NCI-H2107 treated with DMSO at 0.1 percent for 48 hours (cell line): Measurements from ENCODE around the gene DYNC1I2.
A peak's percentile ranks its signal among the peaks of the same experiment; 100 is the strongest.
"Not testable (repeated sequence)": the region's sequence is repeated elsewhere in the genome, so short reads cannot be mapped to it uniquely, and the experiment has no call there.

ENCODE experiments used
- DNase-seq: peaks from one replicate; lab custom pipeline; 2025; ENCODE audit not compliant: unreplicated experiment; lab: John Stamatoyannopoulos, UW

The DYNC1I2 gene

GRCh38 chr2:171711351-171711750 lies 24.1 kb downstream of the DYNC1I2 start:
- no peak for DNase-seq

- DNase-seq = no peak
Measured at GRCh38 chr2:171712051-171712450, 24.8 kb downstream of the DYNC1I2 start.

GRCh38 chr2:171718720-171719119 lies 31.5 kb downstream of the DYNC1I2 start:
- no peak for DNase-seq

- no peak for DNase-seq
Measured at GRCh38 chr2:171719660-171720059, 32.4 kb downstream of the DYNC1I2 start.

GRCh38 chr2:171723716-171724683 lies 36.7 kb downstream of the DYNC1I2 start:
- DNase-seq = peak; percentile 88

- no peak for DNase-seq
Measured at GRCh38 chr2:171726847-171727450, 39.7 kb downstream of the DYNC1I2 start.

- DNase-seq = no peak
Measured at GRCh38 chr2:171728989-171729951, 42.0 kb downstream of the DYNC1I2 start.

- DNase-seq = no peak
Measured at GRCh38 chr2:171729952-171730317, 42.7 kb downstream of the DYNC1I2 start.

GRCh38 chr2:171735991-171736710 lies 48.9 kb downstream of the DYNC1I2 start:
- DNase-seq = no peak

- peak; percentile 14 for DNase-seq
Measured at GRCh38 chr2:171741189-171741588, 53.9 kb downstream of the DYNC1I2 start.

- no peak for DNase-seq
Measured at GRCh38 chr2:171742760-171743159, 55.5 kb downstream of the DYNC1I2 start.

- no peak for DNase-seq
Measured at GRCh38 chr2:171745141-171745540, 57.9 kb downstream of the DYNC1I2 start.

GRCh38 chr2:171745806-171746205 lies 58.5 kb downstream of the DYNC1I2 start:
- DNase-seq = no peak

- DNase-seq = no peak
Measured at GRCh38 chr2:171747371-171747770, 60.1 kb downstream of the DYNC1I2 start.

- DNase-seq = no peak
Measured at GRCh38 chr2:171754254-171754939, 67.1 kb downstream of the DYNC1I2 start.

GRCh38 chr2:171758762-171759161 lies 71.5 kb downstream of the DYNC1I2 start:
- DNase-seq = not testable (repeated sequence)

- not testable (repeated sequence) for DNase-seq
Measured at GRCh38 chr2:171761176-171761575, 73.9 kb downstream of the DYNC1I2 start.

- no peak for DNase-seq
Measured at GRCh38 chr2:171762879-171763573, 75.8 kb downstream of the DYNC1I2 start.

- no peak for DNase-seq
Measured at GRCh38 chr2:171763602-171764001, 76.3 kb downstream of the DYNC1I2 start.
